Heart right ventricle (tissue), 16 donors: ENCODE measurements around the gene CD33. TPM values are rescaled to one million over a fixed set of nuclear protein-coding genes. Genes with fewer than 3 reads are reported as not detected.
A peak's percentile ranks its signal among the peaks of the same experiment; 100 is the strongest.
"Not testable (repeated sequence)": the region's sequence is repeated elsewhere in the genome, so short reads cannot be mapped to it uniquely, and the experiment has no call there.

Source experiments
- ATAC-seq, 8 donors: fragments of 200-7000 bp; cut with Tn5 transposase; one replicate each; pipeline ENCODE4 v1.9.1; 2020; ENCODE audit warnings: mild to moderate bottlenecking in 8 of 8, moderate library complexity in 8 of 8, moderate number of reproducible peaks in 1 of 8
- DNase-seq, 2 donors: peaks; one replicate each; pipeline ENCODE4 v3.0.0-alpha.2; 2020
- H3K27ac ChIP-seq, 10 donors: fragments of 200-600 bp; sonication (generic) in 2 of 10; one replicate each; pipeline versions ENCODE4 v1.5.0 to v1.8.0; 2020 to 2022; ENCODE audit warnings: mild to moderate bottlenecking in 3 of 10
- H3K27me3 ChIP-seq, 7 donors: fragments of 200-600 bp; one replicate each; pipeline ENCODE4 v1.8.0; 2021 to 2022; ENCODE audit warnings: mild to moderate bottlenecking in 2 of 7
- H3K36me3 ChIP-seq, 9 donors: fragments of 200-600 bp; sonication (generic) in 1 of 9; one replicate each; pipeline versions ENCODE4 v1.5.0 to v1.8.0; 2020 to 2022; ENCODE audit warnings: mild to moderate bottlenecking in 2 of 9
- H3K4me1 ChIP-seq, 9 donors: fragments of 200-600 bp; sonication (generic) in 1 of 9; one replicate each; pipeline versions ENCODE4 v1.5.0 to v1.8.0; 2020 to 2022; ENCODE audit warnings: mild to moderate bottlenecking in 4 of 9
- H3K4me3 ChIP-seq, 10 donors: fragments of 200-600 bp; sonication (generic) in 2 of 10; one replicate each; pipeline versions ENCODE4 v1.5.0 to v1.8.0; 2020 to 2022; ENCODE audit warnings: mild to moderate bottlenecking in 7 of 10, moderate library complexity in 2 of 10
- H3K9me3 ChIP-seq, 11 donors: fragments of 200-600 bp in 10 of 11; sonication (generic) in 2 of 11; one replicate each; pipeline versions ENCODE4 v1.5.0 to v1.8.0; 2013 to 2022; ENCODE audit warnings: mild to moderate bottlenecking in 2 of 11, control low read depth in 1 of 11, moderate library complexity in 1 of 11
- CTCF ChIP-seq, 9 donors: fragments of 200-600 bp; sonication (generic) in 2 of 9; IDR thresholded peaks; one replicate each; pipeline versions ENCODE4 v1.5.0 to v1.8.0; 2021 to 2022; ENCODE audit warnings: antibody characterized with exemption in 9 of 9, mild to moderate bottlenecking in 5 of 9, moderate library complexity in 1 of 9
- WGBS, 2 donors: extraction: QIAGEN DNeasy Blood & Tissue Kit; methylation state at CpG; one replicate each; pipeline ENCODE4 v1.1.7; 2013; ENCODE audit warnings: inconsistent platforms in 1 of 2; 5-methylcytosine and 5-hydroxymethylcytosine counted together
- intact Hi-C, 10 donors: fragments of 100-400 bp; cut with DNase I; formaldehyde crosslinking; loops; one replicate each; pipeline versions ENCODE4 v1.11.1 to v1.14.2; 2022
- long read RNA-seq, 3 donors: library from polyadenylated mRNA; unstranded; transcript quantifications; one replicate each; pipeline ENCODE4 v2.0.0, GENCODE V29; 2020 to 2021
- polyA plus RNA-seq, 2 donors: library from polyadenylated mRNA; stranded (reverse); fragments of 200-250 nt; gene quantifications; one replicate each; pipeline ENCODE4 v1.2.3, GENCODE V29; 2013
- total RNA-seq, 10 donors: library from RNA; stranded (reverse); fragmentation: NEBNext Ultra II Directional in 3 of 10; extraction: Animal tissue kit (Norgen Biotek cat#: 25700) in 3 of 10; gene quantifications; one replicate each; pipeline versions ENCODE4 v1.2.1 to v1.2.4, GENCODE V29; 2021 to 2023
- donor health status: Arrhythmogenic right ventricular cardiomyopathy.
- donor health status: ischemic (EF 13 %, LVEDD 7.1; RV severe dilation, severe dysfunction).
- donor health status: healthy with polysubstance abuse.
- donor health status: DM: no; HTN: yes; CAD: no.
- donor health status: DM: no; HTN: no; CAD: no.
- donor health status: ischemic (EF 25% LVEDD 6.9; RV normal size, moderate dysfunction).
- donor health status: ischemic (EF 25% LVEDD 5.7; RV mildly dilated, moderate dysfunction).
- donor health status: healthy.
- donor health status: DM: yes; HTN: yes; CAD: no.
- donor health status: Ischemic cardiomyopathy.
- donor health status: ischemic (EF 35%, LVEDD 5.7; RV mildly dilated, moderate dysfunction).
- donor health status: nonischemic (EF 11% LVEDD 7.7; RV severe dilation, severe dysfunction).
- donor health status: DM: yes; HTN: yes; CAD: no.
- donor health status: PGD.
- donor health status: ischemic (EF 29% LVEDD 5.4; RV normal size, mild dysfunction).
- donor health status: nonischemic (EF 23%, LVEDD 6.1; RV moderate dilation, normal function).

The CD33 gene
- total RNA-seq (10 to 100 TPM in 1 of 10 donors, 1 to 10 TPM in 6, under 1 TPM in 3; 0.51 to 16.6 (median 1.8) TPM), polyA plus RNA-seq (1 to 10 TPM; 2.1 to 5.0 TPM)
- long read RNA-seq, donor 1, partial matches to known transcripts: 1 of 2 reads
- long read RNA-seq, donor 1, other reads (novel, unspliced or antisense): 1 of 2 reads
- long read RNA-seq, donor 2: 0 reads
- long read RNA-seq, donor 3: 0 reads

- H3K9me3 ChIP-seq, H3K36me3 ChIP-seq, intact Hi-C loops: not testable (repeated sequence)
- DNase-seq (peak in 1 of 2 donors; percentile 21), ATAC-seq (peak in 7 of 8 donors; percentile 51 to 84 (median 70))
- Histone ChIP-seq H3K4me3 (peak within 1 kb of the TSS in 7 of 10 donors; percentile 3 to 54 (median 29)), H3K4me1 (peaks cover 0 to 17% (median 0%) of the 10 kb centered on the region in 9 donors), H3K27ac (peak within 1 kb of the TSS in 1 of 10 donors; percentile 70), H3K27me3 (peaks cover 0 to 28% (median 6%) of the 10 kb centered on the region in 7 donors)
- WGBS, 2 donors: 58 to 68% methylated on average over 11 of the region's 11 CpGs
These were observed at the start of gene CD33 for GRCh38 chr19:51224898-51225393. Gene CD33, plus strand, starts transcription at chr19:51225080. Its CDS starts 39 bp downstream, at chr19:51225119.

GRCh38 chr19:51179256-51179655, 45.6 kb upstream of the CD33 start:
- Histone ChIP-seq H3K36me3 (no peaks in the 10 kb centered on the region), H3K27ac (peak overlapping the region in 2 of 10 donors; percentile 21 to 31), H3K9me3 (no peaks in the 10 kb centered on the region), H3K4me1 (peaks cover 0 to 5% (median 0%) of the 10 kb centered on the region in 9 donors), H3K4me3 (no peak overlapping the region), H3K27me3 (peaks cover 0 to 37% (median 28%) of the 10 kb centered on the region in 7 donors)
- 29 to 42% methylated on average over 1 of the region's 1 CpG for WGBS, 2 donors
- TF ChIP-seq CTCF (IDR thresholded peaks at IDR 0.05): no peak
- DNase-seq (no peak), ATAC-seq (peak in 5 of 8 donors; percentile 21 to 61 (median 48))
- intact Hi-C loops: loop anchor here in 2 of 10 donors (10.0 kb wide), 2 partner anchors 154 to 254 kb away; partner anchors contain the start of gene KLK11 (in 1 of the 2)

- peaks cover 0 to 47% (median 37%) of the 10 kb centered on the region in 7 donors for H3K27me3 ChIP-seq
These were observed 43.4 kb upstream of the CD33 start for GRCh38 chr19:51181377-51181912.

GRCh38 chr19:51181913-51182419, 42.9 kb upstream of the CD33 start:
- no peaks in the 10 kb centered on the region for H3K9me3 ChIP-seq
- H3K4me1 ChIP-seq: peaks cover 0 to 5% (median 0%) of the 10 kb centered on the region in 9 donors
- intact Hi-C loops: no loop called here
- no peak for ATAC-seq
- no peak for DNase-seq
- WGBS, 2 donors: 62 to 64% methylated on average over 31 of the region's 31 CpGs
- peaks cover 0 to 45% (median 36%) of the 10 kb centered on the region in 7 donors for H3K27me3 ChIP-seq
- H3K27ac ChIP-seq: no peak overlapping the region
- no peaks in the 10 kb centered on the region for H3K36me3 ChIP-seq
- TF ChIP-seq CTCF (IDR thresholded peaks at IDR 0.05): no peak
- no peak overlapping the region for H3K4me3 ChIP-seq

More at GRCh38 chr19:51181377-51181912, 43.4 kb upstream of the CD33 start:
- WGBS, 2 donors: 93% methylated on average over 38 to 39 of the region's 39 CpGs
- H3K9me3 ChIP-seq: no peaks in the 10 kb centered on the region
- intact Hi-C loops: no loop called here
- ATAC-seq: no peak
- no peak for DNase-seq
- TF ChIP-seq CTCF (IDR thresholded peaks at IDR 0.05): no peak
- no peaks in the 10 kb centered on the region for H3K36me3 ChIP-seq
- H3K27ac ChIP-seq: no peak overlapping the region
- H3K4me3 ChIP-seq: no peak overlapping the region
- peaks cover 0 to 5% (median 0%) of the 10 kb centered on the region in 9 donors for H3K4me1 ChIP-seq
